GM20000 (cell line): Measurements from ENCODE around the gene SLC30A5.

Experiments used
- DNase-seq: peaks from one replicate; pipeline ENCODE4 v3.0.0; 2012; ENCODE audit warnings: low spot score
- CTCF ChIP-seq: IDR thresholded peaks from 2 replicates; pipeline ENCODE4 v1.5.1; 2012; ENCODE audit warnings: mild to moderate bottlenecking, control low read depth; ENCODE audit errors: extremely low read depth, missing control alignments

The SLC30A5 gene

GRCh38 chr5:69152731-69153130, 58.9 kb downstream of the SLC30A5 start:
- TF ChIP-seq CTCF, result no peak
- no peak for DNase-seq

- no peak for DNase-seq
- TF ChIP-seq CTCF, result no peak
These were observed 62.6 kb downstream of the SLC30A5 start for GRCh38 chr5:69156456-69156855.

GRCh38 chr5:69158039-69158438, 64.2 kb downstream of the SLC30A5 start:
- DNase-seq, result no peak
- no peak for TF ChIP-seq CTCF

GRCh38 chr5:69160651-69161050, 66.8 kb downstream of the SLC30A5 start:
- DNase-seq, result no peak
- TF ChIP-seq CTCF, result no peak

- DNase-seq, result peak; percentile 97
- TF ChIP-seq CTCF, result no peak
These were observed 73.1 kb downstream of the SLC30A5 start, which contains the start of gene CCNB1 for GRCh38 chr5:69166686-69167492. CCNB1 (plus strand) TSS chr5:69167150; CDS start chr5:69167263, 113 bp downstream.

- TF ChIP-seq CTCF, result no peak
- DNase-seq, result peak; percentile 20
These were observed 73.7 kb downstream of the SLC30A5 start for GRCh38 chr5:69167493-69167855.

GRCh38 chr5:69167929-69168328, 74.1 kb downstream of the SLC30A5 start:
- no peak for DNase-seq
- no peak for TF ChIP-seq CTCF
